ENCODE measurements around the gene CYP2S1.

CYP2S1 gene

DNA sequence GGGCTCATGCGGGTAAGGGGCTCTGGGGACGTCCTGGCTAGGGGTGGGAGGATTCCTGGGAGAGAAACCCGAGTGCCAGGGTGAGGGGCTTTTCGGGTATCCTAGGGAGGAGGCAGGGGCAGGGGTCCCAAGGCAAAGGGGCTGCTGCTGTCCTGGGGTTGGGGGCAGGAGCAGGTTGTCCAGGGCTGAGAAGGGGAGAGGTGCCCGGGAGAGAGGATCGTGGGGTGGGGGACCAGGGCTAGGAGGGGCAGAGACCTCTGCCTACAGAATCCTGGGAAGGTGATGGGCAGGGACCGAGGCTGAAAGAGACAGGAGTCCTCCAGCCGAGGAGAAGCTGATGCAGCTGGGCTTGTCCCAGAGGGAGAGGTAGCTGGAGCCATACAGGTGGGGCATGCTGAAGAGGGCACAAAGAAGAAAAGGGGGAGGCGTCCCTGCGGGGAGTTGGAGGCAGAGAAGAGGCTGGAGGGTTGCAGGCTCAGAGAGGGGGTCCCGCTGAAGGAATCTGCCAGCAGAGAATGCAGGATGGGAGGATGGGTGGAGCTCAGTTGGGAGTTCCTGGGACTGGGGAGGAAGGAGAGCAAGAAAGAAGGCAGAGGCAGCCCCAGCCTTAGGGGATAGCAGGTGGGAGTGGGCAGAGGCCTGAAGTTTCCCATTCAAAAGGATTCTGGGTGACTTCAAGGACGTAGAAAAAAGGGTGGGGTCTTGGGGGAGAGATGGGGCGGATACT, 574 bp downstream of the CYP2S1 start:
- no peak for DNase-seq
- intact Hi-C loops (cut with DNase I), result no loop called here

DNA sequence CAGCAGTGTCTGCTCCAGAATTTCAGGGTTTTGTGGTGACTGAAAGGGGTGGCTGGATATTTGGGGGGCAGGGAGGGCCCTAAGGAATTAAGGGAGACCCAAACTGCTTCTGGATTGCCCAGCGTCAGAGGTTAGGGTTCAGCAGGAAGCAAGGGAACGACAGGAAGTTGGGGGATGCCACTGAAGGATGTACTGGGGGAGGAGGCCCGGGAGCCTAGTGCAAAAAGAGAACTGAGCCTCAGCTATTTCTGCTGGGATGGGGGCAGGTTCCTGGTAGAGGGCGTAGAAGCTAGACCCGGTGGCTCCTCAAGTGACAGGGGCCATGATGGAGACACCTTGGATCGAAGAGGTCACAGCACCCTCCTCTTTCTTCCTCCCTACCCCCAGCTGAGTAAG, 1.1 kb downstream of the CYP2S1 start:
- intact Hi-C loops (cut with DNase I), result no loop called here
- no peak for DNase-seq

DNA sequence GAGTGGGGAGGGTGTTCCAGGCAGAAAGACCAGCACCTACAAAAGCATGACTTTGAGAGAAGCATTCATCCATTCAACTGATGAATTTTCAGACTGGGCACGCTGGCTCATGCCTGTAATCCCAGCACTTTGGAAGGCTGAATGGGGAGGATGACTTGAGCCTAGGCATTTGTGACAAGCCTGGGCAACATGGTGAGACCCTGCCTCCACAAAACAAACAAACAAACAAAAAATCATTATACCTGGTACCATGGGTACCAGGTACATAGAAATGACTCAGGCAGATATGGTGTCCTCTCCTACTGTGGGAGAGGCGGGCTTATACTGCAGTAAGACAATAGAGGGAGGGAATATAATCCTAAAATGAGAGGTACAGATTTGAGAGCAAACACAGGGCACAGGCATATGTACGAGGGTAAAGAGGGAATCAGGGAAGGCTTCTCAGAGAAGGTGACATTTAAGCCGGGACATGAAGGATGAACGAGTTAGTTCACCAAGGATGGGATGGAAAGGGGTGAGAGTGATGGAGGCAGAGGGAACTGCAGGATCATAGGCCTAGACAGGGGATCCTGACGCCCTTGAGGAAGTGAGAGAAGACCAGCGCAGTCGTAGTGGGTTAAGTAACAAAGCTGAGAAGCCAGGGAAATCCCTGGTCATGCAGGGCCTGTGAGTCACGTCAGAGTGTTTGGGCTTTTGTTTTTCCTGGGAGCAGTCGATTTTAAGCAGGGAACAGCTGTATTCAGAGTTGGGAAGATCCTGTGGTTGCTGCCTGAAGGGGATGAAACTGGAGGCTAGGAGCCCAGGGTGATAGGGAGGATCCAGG, 2.9 kb downstream of the CYP2S1 start:
- intact Hi-C loops (cut with DNase I), result no loop called here
- DNase-seq, result no peak

DNA sequence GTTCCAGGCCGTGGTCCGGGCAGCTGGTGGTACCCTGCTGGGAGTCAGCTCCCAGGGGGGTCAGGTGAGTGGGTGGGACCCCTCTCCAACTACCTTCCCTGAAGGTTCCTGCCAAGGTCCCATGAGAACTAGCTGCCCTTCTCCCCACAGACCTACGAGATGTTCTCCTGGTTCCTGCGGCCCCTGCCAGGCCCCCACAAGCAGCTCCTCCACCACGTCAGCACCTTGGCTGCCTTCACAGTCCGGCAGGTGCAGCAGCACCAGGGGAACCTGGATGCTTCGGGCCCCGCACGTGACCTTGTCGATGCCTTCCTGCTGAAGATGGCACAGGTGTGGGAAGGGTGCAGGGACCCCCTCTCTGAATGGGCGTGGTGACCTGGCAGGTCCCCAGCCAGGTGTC, 5.5 kb downstream of the CYP2S1 start:
- DNase-seq, result no peak
- intact Hi-C loops (cut with DNase I), result no loop called here

DNA sequence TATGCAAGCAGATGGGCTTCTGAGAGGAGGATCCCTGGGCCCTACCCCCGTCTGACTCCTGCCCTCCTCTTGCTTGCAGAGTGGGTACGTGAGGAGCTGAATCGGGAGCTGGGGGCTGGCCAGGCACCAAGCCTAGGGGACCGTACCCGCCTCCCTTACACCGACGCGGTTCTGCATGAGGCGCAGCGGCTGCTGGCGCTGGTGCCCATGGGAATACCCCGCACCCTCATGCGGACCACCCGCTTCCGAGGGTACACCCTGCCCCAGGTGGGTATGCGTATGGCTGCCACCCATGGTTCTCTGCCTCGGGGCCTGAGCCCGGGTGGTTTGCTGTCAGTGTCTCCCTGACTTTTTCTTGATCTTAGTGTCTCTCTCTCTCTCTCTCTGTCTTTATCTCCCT, 10.4 kb downstream of the CYP2S1 start:
- intact Hi-C loops (cut with DNase I), result no loop called here

DNA sequence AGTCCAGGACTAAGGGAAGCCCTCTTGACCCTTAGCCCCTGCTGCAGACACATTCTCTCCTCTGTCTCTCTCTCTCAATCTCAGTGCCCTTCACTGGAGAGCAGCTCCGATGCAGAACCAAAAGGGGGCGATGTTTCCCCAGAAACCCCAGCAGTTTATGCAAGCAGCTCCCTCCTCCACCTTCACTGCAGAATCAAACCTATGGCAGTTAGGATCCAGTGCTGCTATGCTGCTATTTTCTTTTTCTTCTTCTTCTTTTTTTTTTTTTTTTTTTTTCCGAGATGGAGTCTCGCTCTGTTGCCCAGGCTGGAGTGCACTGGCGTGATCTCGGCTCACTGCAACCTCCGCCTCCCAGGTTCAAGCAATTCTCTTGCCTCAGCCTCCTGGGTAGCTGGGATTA, 11.3 kb downstream of the CYP2S1 start:
- intact Hi-C loops (cut with DNase I), result loop anchor here (1.0 to 2.0 kb wide), 2 partner anchors 58 to 104 kb away; no protein-coding TSS in a partner anchor

More for the DNA sequence above, 10.4 kb downstream of the CYP2S1 start:
- no peak for DNase-seq

DNA sequence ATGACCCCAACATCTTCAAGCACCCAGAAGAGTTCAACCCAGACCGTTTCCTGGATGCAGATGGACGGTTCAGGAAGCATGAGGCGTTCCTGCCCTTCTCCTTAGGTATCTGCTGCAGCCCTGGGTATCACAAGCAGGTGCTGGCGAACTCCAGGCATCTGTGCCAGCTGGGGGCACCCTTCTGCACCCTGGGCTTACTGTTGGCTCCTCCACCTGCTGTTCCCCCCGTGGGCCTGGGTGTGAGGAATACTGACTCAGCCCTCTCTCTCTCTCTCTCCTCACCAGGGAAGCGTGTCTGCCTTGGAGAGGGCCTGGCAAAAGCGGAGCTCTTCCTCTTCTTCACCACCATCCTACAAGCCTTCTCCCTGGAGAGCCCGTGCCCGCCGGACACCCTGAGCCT, 13.0 kb downstream of the CYP2S1 start:
- intact Hi-C loops (cut with DNase I), result loop anchor here (2.0 kb wide), 1 partner anchor 103 kb away; no protein-coding TSS in a partner anchor
- DNase-seq, result no peak

More for the DNA sequence above, 11.3 kb downstream of the CYP2S1 start:
- peak; percentile 49 to 96 (median 78) for DNase-seq

DNA sequence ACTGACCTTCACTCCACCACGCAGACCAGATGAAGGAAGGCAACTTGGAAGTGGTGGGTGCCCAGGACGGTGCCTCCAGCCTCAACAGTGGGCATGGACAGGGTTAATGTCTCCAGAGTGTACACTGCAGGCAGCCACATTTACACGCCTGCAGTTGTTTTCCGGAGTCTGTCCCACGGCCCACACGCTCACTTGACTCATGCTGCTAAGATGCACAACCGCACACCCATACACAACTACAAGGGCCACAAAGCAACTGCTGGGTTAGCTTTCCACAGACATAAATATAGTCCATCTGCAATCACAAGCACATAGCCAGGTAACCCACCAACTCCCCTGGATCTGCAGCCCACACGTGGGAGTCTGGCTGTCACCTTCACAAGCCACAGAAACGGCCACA, 13.4 kb downstream of the CYP2S1 start:
- intact Hi-C loops (cut with DNase I), result no loop called here
- no peak for DNase-seq

DNA sequence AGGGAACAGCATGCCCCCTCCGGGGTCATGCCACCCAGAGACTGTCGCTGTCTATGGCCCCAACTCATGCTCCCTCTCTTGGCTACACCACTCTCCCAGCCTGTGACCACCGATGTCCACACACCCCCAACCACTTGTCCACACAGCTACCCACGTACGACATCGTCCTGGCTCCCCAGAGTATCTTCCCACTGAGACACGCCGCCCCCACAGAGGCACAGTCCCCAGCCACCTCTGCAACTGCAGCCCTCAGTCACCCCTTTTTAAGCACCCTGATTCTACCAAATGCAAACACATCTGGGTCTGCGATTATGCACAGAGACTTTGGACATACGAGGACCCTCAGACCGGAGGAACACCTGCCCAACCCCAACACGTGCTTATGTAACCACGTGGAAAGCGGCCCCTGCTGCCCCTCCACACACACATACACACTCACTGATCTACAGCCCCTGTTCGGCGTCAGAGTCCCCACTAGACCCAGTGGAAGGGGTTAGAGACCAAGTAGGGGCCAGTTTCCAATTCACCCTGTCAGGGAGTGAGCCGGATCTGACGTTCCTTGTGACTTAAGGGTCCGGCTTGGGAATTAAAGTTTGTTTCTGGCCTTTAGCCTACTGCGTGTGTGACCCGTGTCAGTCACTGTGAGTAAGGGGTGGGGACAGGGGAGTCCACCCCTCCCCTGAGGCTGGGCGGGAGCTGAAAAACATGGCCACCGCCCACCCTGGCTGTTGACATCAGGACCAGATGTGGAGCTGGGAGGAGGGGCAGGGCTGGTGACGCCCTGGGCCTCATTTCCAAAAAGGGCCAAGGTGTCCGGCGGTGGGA, 14.1 kb downstream of the CYP2S1 start:
- intact Hi-C loops (cut with DNase I), result no loop called here

DNA sequence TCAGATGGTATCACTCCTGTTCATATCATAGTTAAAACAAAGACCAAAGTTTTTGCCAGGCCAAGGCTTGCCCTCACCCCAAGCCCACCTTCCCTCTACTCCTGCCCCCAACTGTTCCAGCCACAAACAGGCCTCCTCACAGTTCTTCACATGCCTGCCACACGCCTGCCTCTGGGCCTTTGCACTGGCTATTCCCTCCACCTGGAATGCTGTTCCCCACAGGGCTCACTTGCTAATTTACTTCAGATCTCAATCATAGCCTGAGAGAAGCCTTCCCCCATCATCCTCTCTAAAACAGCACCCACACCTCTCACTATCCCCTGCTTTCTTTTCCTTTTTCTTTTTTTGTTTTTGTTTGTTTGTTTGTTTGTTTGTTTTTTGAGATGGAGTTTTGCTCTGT, 21.1 kb downstream of the CYP2S1 start:
- intact Hi-C loops (cut with DNase I), result no loop called here

More for the DNA sequence above, 14.1 kb downstream of the CYP2S1 start:
- no peak for DNase-seq

DNA sequence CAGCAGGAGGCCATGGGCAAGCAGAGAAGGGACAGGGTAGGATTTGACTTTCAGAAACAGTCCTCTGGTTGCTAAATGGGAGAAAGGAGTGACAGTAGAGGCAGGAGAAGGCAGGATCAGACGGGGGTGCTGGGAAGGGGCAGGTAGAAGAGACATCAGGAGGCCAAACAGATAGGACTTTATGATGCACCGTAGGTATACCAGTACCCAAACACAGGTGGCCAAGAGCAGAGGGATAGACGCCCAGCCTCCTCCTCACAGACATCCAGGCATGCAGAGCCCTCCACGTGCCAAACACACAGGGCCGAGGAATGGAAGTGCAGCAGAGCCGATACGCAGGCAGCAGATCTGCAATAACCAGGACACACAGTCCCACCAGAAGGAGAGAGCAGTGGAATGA, 24.7 kb downstream of the CYP2S1 start:
- intact Hi-C loops (cut with DNase I), result no loop called here

More for the DNA sequence above, 21.1 kb downstream of the CYP2S1 start:
- DNase-seq, result no peak

DNA sequence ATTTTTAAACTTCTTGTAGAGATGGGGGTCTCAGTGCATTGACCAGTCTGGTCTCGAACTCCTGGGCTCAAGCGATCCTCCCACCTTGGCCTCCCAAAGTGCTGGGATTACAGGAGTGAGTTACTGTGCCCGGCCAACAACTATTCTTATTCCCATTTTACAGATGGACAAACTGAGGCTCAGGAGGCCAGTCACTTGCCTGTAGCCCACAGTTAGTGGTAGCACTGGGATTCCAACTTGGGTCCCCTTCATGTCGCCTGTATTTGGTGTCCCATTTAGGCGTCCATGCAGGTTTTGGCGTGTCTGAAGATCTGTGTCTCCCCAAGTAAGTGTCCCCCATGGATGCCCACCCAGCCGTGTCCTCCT, 25.2 kb downstream of the CYP2S1 start:
- DNase-seq, result no peak
- intact Hi-C loops (cut with DNase I), result no loop called here

More for the DNA sequence above, 24.7 kb downstream of the CYP2S1 start:
- DNase-seq, result no peak

DNA sequence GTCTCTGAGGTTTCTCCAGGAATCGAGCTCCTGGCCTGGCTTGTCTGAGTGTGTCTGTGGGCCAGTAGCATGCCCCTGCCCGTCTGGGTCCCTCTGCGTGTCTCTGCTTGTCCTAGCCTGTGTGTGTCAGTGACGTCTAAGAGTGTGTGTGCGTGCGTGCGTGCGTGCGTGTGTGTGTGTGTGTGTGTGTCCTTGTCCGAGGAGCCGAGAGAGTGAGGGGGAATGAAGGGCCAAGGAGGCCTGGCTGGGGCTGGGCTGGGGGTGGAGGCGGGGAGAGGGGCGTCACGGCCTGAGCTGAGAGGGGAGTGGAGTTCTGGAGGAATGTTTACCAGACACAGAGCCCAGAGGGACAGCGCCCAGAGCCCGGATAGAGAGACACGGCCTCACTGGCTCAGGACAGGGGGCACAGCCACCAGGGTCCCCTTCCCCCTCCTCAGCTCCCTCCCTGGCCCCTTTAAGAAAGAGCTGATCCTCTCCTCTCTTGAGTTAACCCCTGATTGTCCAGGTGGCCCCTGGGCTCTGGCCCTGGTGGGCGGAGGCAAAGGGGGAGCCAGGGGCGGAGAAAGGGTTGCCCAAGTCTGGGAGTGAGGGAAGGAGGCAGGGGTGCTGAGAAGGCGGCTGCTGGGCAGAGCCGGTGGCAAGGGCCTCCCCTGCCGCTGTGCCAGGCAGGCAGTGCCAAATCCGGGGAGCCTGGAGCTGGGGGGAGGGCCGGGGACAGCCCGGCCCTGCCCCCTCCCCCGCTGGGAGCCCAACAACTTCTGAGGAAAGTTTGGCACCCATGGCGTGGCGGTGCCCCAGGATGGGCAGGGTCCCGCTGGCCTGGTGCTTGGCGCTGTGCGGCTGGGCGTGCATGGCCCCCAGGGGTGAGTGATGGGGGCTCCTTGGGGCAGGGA, 25.8 kb downstream of the CYP2S1 start, which contains the start of gene AXL:
Gene AXL, plus strand, starts transcription at position 609 of the 893 bp plus-strand sequence. Its CDS starts 170 bp downstream, at position 779.
- DNase-seq, result peak in 8 of 10 donors; percentile 28 to 90 (median 46)
- intact Hi-C loops (cut with DNase I), result no loop called here

DNA sequence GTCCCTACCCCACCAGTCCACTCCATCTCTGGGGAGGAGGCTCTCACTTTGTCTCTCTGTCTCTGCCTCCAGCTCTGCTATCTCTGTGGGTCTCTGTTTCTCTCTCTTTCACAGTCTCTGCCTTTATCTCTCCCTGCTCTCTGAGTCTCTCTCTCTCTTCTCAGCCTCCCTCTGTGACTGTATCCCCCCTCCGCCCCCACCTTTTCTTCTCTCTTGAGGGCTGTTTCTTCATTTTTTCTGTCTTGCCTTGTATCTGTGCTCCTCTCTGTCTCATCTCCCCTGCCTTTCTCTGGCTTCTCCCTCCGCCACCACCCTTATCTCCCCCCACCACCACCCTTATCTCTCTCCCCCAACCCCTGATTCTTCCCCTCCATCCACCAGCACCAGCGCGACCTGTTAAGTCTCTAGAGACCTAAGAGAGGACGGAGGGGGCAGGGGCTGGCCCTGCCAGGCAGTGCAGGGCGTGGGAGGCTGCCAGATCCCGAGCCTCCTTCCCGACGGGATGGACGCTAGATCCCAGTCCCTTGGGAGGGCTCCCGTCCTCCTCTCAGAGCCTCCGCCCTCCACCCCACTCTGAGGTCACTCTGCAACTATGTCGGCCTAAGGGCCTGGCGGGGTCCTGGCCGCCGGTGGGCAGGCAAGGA, 27.0 kb downstream of the CYP2S1 start:
- no peak for DNase-seq
- intact Hi-C loops (cut with DNase I), result no loop called here

DNA sequence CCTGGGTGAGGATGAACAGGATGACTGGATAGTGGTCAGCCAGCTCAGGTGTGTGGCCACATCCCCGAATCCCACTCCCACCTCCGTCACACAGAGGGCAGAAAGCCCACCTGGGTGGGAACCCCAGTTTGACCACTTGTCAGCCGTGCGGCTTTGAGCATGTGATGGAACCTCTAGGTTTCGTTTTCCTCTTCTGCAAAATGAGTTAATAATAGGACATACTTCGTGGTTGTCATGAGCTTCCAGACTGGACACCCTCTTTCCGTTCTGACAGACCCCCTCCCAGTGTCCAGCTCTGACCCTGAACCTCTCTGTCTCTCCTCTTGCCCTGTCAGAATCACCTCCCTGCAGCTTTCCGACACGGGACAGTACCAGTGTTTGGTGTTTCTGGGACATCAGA, 27.8 kb downstream of the CYP2S1 start:
- intact Hi-C loops (cut with DNase I), result no loop called here
- no peak for DNase-seq

DNA sequence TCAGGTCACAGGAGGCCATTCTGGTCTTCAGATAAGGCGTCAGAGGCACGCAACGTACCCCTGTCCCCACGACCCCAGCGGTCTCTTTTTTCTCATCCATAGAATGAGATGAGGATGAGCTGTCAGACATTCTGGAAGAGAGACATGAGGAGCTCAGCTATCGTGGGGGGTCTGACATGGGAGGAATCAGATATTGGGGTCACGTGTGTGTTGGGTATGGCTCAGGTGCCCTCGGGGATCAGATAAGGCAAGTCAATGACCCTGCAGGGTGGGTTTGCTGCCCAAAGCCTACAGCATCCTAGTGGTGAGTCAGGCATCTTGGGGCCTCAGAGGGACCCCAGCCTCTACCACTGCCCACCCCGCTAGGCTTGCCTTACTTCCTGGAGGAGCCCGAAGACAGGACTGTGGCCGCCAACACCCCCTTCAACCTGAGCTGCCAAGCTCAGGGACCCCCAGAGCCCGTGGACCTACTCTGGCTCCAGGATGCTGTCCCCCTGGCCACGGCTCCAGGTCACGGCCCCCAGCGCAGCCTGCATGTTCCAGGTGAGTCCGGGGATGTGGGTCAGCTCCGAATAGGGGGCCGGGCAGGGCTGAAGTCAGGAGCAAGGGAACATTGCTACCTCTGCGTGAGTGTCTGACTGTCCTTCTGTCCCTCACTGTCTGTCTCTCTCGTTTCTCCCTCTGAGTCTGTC, 28.6 kb downstream of the CYP2S1 start:
- intact Hi-C loops (cut with DNase I), result no loop called here
- no peak for DNase-seq

DNA sequence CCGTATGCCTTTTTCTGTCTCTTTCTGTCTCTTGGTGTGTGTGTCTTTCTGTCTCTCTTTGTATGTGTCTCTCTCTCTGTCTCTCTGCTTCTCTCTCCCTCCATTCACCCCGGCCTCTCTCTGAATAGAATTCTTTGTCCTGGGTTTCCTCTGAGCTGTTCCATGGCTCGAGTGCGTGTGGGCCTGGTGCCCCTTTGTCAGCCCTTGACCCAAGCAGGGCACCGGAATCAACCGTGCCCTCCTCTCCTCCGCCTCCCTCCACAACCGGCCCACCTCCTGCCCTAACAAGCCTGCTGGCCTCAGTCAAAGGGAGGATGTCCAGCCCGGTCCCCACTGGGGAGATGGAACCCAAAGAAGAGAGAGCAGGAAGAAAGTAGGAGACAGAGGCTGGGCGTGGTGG, 29.2 kb downstream of the CYP2S1 start:
- intact Hi-C loops (cut with DNase I), result no loop called here

DNA sequence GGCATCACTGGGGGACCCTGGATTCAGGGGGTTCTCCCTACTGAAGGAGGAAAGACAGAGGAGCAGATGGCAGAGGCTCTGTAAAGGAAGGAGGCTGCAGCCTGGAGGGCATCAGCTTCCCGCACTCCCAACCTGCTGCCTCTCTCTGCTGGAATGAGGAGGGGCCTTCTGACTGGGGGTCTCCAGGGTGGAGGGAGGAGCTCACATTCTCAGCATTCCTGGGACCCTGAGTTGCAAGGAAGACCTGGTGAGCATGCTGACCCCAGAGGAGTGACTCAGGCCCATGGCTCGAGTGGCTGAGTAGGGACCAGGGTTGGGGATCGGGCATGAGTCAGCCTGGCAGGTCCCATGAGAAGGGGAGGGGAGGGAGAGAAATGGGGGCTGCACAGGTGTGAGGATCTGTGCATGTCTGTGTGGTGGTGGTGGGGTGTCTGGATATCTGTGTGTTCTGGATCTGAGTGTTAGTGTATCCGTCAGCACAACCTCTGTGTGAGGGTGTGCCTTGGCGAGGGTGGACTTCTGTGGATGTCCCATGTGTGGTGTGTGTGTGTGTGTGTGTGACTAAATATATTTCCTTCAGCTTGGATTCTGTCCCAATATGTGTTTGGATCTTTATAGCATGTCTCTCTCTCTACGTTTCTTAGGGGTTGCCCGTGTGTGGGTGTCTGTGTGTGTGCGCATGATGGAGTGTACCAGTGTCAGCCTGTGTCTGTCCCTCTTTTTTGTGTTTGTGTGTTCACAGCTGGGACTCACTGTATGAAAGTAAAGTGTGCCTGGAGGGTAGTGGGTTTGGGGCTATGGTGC, 30.6 kb downstream of the CYP2S1 start:
- no peak for DNase-seq
- intact Hi-C loops (cut with DNase I), result no loop called here

More for the DNA sequence above, 29.2 kb downstream of the CYP2S1 start:
- DNase-seq, result no peak

All from posterior cingulate gyrus (tissue), 11 donors.